GM19395 (cell line): Measurements from ENCODE around the gene COL4A4.
A peak's percentile ranks its signal among the peaks of the same experiment; 100 is the strongest.
"Not testable (repeated sequence)": the region's sequence is repeated elsewhere in the genome, so short reads cannot be mapped to it uniquely, and the experiment has no call there.

ENCODE experiments used
- ATAC-seq: cut with Tn5 transposase; IDR thresholded peaks from one replicate; pipeline ENCODE4 v1.9.1; 2021; ENCODE audit warnings: mild to moderate bottlenecking, moderate library complexity; ENCODE audit not compliant: unreplicated experiment

The COL4A4 gene

DNA sequence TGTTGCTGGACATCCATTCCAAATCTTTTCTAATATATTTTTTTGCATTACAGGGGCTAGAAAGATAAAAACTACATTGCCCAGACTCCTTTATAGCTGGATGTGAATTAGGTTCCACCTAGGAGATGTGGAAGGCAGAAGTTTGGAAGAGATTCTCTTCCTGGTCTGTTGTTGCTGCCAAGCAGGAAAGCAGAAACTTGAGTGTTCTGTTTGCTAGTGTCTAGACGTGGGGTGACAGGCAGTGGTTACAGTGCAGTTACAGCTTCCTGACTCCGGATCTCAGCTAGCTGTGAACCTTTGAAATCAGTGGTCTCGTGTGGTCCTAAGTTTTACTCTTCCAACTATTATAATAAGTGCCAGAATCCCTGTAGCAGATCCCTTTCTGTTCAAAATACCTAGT is 46.2 kb downstream of the COL4A4 start:
- ATAC-seq, result no peak

DNA sequence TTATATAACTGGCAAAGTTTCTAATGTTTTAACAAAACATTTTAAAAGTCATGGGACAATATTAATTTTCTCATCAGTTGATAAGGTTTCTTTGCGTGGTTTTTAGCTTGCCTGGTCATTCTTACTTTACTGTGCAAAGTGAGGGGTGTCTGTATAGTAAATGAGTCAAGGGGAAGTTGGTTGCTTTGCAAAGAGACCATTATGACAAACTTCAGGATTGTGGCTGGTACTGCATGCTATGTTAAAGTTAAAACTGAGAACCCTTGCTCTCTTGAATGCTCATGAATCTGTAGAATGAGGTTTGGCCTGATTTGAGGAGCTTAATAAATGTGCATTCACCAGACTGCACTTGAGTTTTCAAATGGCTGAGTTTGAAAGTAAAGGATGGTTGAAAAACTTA is 47.0 kb downstream of the COL4A4 start:
- ATAC-seq, result peak; percentile 53

DNA sequence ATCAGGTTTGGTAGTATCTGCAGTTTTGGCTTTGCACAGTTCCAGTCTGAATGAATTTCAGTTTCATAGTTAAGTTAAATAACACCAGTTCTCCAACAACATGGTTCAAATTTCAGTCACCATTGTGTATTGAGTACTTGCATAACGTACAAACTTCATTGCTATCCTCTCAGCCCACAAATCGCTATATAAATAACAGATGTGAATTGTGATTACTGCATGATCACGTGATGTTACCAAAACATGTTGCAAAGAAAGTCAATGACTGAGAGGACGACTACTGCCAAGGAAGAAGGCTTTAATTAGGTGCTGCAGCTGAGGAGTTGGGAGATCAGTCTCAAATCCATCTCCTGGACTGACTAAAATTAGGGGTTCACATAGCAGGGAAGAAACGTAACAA is 48.2 kb downstream of the COL4A4 start:
- ATAC-seq, result no peak

DNA sequence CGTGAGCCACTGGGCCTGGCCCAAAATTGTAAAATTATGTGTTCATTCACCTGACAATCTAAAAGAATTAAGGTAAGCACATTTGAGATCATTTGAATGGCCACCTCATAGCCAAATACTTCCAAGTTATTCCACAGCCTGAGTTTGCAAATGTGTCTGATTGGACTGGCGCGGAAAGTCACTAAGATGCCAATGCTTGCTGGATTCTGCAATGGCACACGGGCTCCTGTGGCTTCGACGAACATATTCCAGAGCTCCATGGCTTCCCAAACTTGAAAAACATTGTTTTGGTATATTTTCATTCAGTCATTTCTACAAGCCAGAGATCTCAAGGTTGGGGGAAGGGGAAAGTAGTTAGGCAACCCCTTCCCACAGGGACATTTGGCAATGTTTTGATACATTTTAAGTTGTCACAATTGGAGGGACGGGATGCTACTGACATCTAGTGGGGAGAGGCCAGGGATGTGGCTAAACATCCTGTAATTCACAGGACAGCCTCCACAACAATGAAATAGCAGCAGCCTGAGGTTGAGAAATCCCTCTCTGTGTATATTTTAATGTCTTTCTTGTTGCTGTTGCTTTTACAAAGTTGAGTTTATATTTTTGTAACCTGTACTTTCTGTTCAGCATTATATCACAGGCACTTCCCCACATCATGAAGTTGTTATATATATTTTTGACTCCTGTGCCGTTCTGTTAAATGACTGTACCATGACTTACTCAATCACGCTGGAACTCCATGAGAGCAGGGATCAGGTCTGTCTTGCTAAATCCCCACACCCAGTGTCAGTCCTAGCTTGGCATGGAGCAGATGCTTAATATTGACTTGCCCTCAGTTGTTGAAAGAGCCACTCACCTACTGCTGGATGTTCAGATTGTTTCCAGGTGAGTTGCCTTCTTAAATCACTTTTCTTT is 56.9 kb downstream of the COL4A4 start:
- peak; percentile 91 for ATAC-seq

DNA sequence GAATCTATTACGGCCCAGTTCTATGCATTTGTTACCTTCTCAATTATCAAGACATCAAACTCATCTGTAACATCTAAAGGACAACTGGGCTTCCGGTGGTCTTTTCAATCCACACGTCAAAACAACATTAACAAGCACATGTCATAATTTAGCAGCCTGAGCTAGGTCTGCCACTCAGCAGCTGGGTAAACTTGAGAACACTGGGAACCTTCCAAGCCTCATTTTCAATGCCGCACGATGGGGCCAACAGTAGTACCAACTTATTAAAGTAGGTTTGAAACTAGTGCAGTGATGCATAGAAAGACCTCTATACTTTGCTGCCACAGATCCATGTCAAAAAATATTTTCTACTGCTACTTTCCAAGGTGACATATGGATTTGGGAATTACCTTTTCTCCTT is 60.4 kb downstream of the COL4A4 start:
- no peak for ATAC-seq

DNA sequence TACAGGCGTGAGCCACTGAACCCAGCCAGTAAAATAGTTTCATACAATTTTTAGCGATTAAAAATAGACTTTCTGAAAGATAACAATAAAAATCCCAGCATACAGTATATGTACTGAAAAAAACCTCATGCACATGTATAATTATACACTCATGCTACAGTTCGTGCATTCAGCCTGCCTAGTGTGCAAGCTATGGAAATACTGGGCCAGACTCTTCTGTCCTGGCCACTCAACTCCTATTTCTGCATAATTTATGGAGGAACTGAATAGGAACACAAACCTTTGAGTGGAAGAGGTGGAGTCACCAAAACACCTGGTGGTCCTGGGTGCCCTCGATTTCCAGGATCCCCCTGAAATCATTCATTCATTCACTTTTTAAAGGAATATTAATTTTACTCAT is 64.7 kb downstream of the COL4A4 start:
- no peak for ATAC-seq

DNA sequence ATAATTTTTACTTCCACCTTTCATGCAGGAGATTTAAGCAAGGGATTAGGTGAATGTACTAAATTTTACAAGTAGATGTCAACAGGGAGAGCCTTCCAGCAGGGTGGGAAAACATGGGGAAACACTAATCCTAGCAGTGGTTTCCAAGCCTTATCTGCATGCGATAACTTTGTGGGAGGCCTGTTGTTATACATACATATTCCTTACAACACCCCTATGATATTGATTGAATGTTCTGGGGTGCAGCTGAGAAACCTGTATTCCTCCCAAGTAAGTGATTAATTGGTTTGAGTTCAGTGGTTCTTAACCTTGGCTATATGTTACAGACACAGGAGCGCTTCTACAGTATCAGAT is 65.9 kb downstream of the COL4A4 start:
- no peak for ATAC-seq

DNA sequence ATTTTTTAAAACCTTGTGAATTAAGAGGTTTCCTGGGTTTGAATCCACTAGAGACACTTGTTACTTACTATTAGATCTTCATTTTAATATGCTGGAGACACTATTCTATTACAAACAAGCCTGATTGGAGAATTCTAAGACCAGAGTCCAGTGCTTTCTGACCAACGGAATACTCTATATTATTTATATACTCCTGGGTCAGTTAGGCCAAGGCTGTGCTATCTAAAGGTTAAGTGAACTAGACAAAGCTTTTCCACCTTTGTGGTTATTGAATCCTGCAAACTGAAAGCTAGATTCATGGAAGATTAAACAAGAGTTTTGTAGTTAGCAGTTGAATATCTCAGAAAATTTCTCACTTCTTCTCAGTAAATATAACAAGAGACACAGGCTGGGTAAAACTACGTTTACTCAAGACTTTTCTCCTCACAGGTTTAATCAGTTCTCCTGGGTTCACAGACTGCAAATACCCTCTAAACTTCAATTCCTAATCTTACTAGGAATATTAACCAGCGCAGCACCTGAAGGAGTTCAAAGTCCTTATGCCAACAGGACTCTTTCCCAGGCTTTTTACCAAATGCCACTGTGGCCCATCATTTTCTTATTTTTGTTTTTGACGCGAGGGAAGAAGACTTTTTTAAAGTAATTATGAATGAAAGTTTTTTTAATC is 66.4 kb downstream of the COL4A4 start:
- no peak for ATAC-seq

DNA sequence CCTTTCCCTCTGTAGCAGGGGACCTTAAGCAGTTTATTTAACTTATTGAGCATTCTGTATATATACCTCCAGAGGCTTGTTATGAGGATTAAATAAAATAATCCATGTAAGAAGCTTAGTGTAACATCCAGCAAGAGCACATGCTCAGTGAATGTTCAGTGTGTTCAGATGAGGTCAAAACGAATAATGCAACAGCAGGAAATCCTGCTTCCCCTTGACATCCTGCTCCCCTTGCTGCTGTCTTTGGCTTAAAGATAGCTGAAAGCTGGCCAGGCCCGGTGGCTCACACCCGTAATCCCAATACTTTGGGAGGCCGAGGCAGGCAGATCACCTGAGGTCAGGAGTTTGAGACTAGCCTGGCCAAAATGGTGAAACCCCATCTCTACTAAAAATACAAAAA is 68.7 kb downstream of the COL4A4 start:
- no peak for ATAC-seq

DNA sequence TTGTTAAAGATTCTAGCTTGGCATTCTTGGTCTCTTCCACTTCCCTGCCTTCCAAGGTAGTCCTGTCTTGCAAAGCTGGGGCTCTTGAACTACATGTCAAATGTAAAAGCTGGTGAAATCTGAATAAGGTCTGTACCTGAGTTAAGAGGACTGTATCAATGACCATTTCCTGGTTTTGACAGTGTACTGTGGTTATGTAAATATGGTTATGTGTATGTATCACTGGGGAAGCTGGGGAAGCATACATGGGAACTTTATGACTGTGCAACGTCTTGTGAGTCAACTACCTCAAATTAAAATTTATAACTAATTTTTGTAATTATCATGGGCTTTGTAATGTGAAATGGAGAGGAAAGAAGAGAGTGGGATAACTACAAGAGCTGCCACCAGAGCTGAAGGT is 81.7 kb downstream of the COL4A4 start:
- ATAC-seq, result peak; percentile 95

DNA sequence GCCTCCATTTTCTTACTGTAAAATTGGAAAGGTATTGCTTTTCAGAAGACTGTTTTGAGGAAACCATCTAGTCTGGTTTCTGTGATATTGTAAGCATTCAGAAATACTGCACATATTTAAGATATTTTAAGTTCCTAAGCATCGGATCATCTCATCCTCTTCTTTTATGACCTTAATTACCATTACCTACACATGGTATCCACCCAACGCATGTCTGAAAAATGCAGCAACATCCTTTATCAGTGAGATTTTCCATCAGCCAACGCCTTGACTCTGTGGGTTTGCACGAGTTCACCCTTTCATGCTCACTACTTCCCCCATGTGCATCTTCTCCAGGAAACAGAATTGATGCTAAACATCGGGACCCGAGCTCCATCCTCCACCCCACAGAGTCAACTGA is 84.3 kb downstream of the COL4A4 start:
- ATAC-seq, result no peak

DNA sequence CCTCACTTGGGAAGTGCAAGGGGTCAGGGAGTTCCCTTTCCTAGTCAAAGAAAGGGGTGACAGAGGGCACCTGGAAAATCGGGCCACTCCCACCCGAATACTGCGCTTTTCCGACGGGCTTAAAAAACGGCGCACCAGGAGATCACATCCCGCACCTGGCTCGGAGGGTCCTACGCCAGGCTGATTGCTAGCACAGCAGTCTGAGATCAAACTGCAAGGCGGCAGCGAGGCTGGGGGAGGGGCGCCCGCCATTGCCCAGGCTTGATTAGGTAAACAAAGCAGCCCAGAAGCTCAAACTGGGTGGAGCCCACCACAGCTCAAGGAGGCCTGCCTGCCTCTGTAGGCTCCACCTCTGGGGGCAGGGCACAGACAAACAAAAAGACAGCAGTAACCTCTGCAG is 98.9 kb downstream of the COL4A4 start:
- ATAC-seq, result not testable (repeated sequence)

DNA sequence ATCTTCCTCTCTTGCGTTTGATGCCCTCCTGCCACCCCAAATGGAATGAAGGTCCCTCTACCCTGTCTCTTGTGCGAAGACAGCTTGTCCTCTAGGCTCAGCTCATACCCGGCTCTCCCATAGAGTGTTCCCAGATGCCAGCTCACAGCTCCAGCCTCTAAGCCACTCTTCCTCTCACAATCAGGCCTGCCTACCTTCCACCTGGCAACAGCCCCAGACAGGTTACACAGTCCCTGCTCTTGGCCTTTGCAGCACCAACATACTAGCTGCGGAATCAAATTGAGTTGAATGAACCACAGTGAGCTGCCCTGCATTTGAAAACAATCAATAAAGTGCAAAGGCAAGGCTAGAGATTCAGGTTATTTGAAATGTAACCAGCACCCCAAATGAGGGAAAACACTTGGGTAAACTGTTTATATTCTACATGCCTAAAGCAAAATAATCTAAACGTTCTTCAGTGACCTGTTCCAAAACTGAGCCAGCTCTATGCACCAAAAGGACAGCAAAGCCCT is 105.1 kb downstream of the COL4A4 start:
- ATAC-seq, result no peak

DNA sequence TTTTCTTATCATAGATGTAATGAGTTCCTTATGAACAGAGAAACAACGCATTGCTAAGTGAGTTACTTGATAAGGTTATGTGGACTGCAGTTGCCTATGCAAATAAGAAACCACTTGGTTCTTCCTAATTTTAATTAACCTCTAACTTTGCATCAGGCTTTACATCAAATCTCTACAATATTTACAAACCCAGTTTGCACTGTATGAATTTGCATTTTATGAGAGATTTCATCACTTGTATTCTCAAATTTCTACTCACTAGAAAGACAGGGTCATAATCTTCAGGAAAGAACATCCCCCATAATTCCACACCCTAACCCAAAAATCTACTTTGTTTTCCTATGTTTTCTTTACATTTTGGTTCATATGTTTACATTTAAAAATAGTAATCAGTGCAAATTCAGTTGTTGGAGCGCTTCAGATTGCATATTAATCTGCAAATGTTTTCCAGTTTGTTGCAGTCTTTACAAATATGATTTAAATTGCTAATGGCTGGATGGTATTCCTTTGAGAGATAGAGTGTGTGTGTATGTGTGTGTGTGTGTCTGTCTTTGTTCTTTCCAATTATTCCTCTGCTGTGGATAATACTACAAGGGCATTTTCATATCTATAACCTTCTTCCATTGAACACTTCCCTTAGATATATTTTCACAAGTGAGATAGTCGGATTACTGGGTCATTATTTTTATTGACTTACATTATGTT is 106.1 kb downstream of the COL4A4 start:
- ATAC-seq, result no peak

DNA sequence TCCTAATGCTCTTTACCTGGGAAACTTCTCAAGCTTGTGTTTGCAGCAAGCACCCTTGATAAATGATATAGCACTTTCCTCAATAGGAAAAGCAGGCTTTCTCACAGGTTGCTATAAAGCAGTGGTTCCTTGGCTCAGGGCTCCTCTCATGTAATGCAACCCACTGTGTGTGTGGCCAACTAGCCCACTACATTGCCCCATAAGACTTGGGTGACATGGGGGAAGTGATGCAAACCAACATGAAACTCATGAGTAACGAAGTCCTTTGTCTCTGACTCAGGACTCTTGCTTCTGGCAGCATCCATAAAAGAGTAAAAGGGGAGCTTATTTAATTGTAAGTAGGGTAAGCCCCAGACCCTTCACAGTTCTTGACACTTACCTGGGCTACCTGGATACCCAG is 106.9 kb downstream of the COL4A4 start:
- ATAC-seq, result no peak

DNA sequence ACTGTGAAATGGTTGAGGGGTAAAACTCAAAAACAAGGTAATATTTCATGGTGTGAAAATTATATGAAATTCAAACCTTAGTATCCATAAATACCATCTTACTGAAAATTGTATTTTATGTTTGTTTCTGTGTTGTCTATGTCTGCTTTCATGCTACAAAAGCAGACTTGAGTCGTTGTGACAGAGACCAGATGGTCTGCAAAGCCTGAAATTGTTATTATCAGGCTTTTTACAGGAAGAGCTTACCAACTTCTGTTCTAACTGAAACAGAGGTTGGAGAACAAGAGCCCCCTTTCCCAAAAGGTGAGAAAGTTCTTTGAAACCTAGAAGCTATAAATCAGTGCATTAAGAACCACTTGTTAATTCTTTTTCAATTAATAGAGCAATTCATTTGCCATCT is 110.0 kb downstream of the COL4A4 start:
- ATAC-seq, result no peak

DNA sequence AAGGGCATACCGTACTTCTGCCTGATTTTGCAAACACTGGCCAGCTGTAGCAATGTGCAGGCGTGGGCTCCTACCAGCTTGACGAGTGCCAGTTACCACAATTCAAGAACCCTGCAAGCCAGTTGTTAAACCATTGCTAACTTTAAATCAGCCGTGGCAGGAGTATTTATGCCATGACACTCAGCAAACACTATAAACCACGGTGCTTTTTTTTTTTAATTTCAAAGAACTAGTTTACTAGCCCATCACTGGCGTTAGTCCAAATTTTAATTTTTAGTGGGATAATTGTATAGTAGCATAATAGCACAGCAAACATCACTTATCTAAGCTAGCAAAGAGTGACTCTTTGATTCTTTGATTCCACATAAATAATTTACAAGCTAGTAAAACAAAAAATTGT is 111.1 kb downstream of the COL4A4 start:
- no peak for ATAC-seq

DNA sequence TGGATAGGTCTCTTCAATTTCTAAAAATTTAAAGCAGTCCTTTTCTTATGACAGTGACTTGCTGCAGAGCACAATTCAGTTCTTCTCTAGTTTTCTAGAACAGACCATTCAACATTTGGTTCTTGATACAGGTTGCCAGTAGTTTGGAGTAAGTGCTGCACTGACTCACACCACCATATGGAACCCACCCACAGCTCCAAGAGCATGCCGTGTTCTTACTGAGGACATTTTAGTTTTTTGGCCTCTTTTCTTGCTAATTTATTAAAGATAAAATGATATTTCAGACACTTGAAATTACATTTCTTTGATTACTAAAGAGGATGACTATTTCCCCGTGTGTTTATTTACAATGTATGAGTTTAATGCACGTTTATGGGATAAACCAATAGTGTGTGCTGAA is 120.0 kb downstream of the COL4A4 start:
- no peak for ATAC-seq

DNA sequence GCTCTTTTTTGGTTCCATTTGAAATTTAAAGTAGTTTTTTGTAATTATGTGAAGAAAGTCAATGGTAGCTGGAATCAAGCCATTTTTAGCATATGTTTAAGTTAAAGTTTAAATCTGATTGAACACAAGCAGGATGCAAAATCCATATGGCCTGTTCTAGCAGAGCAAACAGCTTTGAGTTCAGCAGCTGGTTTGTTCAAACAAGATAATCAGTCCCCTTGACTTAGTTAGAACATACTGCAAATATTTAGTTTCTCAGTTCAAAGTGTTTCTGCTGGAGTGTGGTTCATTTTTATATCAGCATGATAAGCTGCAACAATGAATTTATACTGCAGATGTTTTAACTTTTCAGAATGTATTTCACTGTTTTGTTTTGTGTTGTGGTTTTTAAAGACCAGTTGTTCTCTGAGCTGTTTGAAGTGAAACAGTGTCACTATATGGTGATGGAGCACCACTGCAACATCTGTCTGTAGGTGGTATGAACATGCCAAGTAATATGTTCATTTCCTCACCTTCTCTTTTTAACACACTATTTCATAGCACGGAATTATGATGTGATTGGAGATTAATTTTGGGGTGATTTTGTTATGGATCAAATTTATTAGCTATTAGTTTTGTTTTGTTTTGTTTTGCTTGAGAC is 125.3 kb downstream of the COL4A4 start:
- no peak for ATAC-seq

DNA sequence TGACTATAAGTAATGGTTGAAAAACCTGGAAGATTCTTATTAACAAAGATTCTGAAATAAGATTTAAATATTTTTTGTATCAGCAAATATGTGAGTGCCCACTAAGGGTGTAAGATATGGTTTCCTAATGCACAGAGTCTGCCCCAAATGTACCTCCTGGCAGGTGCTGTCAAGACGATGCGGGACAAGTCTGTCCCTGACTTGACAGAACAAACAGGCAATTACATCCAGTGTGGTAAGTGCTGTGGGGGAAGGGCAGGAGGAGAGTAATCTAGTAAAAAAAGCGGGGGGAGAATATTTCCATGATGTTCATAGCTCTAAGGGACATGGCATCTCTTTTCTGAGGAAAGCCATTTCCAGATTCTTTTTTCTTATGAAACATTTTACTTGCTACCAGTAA is 127.5 kb downstream of the COL4A4 start:
- no peak for ATAC-seq

DNA sequence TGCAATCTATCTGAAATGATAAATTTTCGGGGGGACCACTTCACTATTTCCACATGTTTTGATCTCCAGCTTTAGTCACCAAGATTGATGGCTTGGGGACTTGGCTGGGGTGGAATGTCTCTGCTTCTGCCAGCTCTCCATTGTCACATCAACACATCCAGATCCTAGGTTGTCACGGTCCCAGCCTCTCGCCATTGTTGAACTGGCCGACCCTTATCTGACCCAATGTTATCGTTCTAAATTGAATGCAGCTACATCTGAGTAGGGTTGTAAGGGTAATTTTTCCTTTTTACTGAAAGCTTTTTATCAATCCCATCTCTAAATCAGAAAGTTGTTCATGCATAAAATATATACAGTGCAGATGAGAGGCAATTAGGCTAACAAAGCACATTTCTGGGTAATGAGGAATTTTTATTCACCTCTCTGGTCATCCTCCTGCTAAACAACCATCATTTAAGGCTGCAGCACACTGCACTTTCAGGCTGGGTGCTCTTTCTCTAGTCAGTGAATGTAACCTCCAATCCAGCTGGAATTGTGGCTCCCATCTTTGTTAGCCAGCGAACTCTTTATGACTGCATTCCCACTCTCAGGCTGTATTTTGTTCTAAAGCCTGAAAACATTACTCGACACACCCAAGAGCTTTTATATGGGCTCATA is 128.2 kb downstream of the COL4A4 start:
- no peak for ATAC-seq
